Measurements from ENCODE around the gene SEC24D.

SEC24D gene

DNA sequence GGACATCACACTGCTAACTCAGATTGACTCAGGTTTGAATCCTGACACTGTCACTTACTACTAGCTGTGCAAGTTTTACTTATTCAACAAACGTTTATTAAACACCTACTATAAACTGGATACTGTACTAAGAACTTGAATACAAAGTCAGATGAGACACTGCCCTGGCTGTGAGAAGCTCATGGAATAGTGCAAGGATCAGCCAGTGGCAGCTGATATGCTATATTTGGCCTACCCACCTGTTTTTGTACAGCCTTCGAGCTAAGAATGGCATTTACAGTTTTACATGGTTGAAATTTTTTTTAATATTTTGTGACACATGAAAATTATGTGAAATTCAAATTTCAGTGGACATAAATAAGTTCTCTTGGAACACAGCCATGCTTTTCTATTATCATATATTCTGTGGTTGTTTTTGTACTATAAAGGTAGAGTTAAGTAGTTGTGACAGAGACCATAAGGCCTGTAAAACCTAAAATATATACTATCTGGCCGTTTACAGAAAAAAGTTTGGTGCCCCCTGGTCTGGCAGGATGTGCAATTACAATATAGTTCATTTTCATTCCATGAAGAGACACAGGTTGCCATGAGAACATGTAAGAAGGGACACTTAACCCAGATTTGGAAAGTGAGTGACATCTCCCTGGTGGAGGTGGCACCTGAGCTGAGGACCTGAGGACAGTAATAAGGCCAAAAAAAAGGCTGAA is 3.4 kb upstream of the SEC24D start (continued):
- no peak for TF ChIP-seq ZNF391 (tag by site-specific recombination; IDR thresholded peaks at IDR 0.05; ENCODE audit: borderline replicate concordance, low read depth)
- no peak for TF ChIP-seq ZNF114 (tag by site-specific recombination; IDR thresholded peaks at IDR 0.05)
- TF ChIP-seq KLF17 (tag by site-specific recombination; IDR thresholded peaks at IDR 0.05): no peak
- no peak for TF ChIP-seq SP2 (tag by site-specific recombination; IDR thresholded peaks at IDR 0.05)

- no peak overlapping the region for H3K27ac ChIP-seq (ENCODE audit: extremely low read depth, low read depth, low read length)
Observed at GRCh38 chr4:118837121-118837507, 1.2 kb upstream of the SEC24D start.

DNA sequence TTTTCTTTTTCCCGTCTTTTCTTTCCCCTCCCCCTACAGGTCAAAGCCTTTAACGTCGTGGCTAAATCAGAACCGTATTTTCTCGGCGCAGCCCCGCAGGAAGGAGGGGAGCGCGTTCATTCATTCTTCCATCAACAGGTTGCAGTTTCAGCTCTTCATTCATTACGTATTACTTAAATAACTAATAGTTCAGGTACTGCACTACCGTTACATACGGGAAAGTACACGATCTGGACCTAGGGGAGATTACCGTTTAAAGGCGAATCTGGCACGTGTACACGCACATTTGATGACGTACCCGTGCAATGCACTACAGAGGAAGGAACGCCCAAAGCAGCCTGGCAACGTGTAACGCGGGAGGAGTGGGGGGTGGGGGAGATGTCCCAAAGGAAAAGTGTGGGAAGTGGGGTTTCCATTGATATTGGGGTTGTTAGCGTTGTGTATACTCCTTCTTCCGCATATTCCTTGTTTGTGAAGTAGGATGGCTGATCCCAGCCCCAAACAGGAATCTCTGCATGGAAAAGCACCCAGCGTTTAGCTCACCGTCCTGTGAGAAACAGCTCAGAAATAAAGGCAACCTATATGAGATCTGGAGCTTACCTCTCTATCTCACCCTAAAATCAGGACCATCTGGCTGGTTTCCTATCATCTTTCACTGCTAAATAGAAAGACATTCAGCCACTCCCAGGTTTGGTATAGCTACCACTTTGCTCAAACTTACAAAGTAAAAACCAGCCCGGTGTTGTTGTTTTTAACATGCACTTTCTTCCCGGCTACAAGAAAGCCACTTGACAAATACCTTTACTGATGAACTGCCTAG is 585 bp upstream of the SEC24D start:
- Histone ChIP-seq H3K9me3 (ENCODE audit: control insufficient read depth, insufficient read depth, low read depth, low read length) (no peaks in the 10 kb centered on the region), H3K36me3 (ENCODE audit: control insufficient read depth in 2 of 2, insufficient read depth in 1 of 2, low read length in 2 of 2) (peaks cover 0 to 20% of the 10 kb centered on the region in 2 experiments; a peak in 1 of 3 replicates), H3K4me1 (ENCODE audit: control insufficient read depth, insufficient read depth, low read length) (peaks cover 3% of the 10 kb centered on the region; the same call in 1 of the 2 replicates), H3K4me3 (ENCODE audit: low read depth, low read length) (peak overlapping the region; percentile 81), H3K27ac (ENCODE audit: extremely low read depth, low read depth, low read length) (peak overlapping the region; percentile 40; the same call in 1 of the 2 replicates)
- CTCF ChIA-PET: interaction anchor here (0.7 to 1.5 kb wide), 3 partner anchors 10 to 64 kb away, joined by 3 to 4 read pairs (median 4); no protein-coding TSS in a partner anchor
- POLR2A ChIA-PET: interaction anchor here (0.9 to 1.4 kb wide), 2 partner anchors 11 to 14 kb away, joined by 3 read pairs; no protein-coding TSS in a partner anchor
- TF ChIP-seq, protein P1, sequence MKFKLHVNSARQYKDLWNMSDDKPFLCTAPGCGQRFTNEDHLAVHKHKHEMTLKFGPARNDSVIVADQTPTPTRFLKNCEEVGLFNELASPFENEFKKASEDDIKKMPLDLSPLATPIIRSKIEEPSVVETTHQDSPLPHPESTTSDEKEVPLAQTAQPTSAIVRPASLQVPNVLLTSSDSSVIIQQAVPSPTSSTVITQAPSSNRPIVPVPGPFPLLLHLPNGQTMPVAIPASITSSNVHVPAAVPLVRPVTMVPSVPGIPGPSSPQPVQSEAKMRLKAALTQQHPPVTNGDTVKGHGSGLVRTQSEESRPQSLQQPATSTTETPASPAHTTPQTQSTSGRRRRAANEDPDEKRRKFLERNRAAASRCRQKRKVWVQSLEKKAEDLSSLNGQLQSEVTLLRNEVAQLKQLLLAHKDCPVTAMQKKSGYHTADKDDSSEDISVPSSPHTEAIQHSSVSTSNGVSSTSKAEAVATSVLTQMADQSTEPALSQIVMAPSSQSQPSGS (tag by site-specific recombination; IDR thresholded peaks at IDR 0.05; ENCODE audit: low read depth): peak; percentile 92
- peak; percentile 80 for TF ChIP-seq ZNF335 (tag by site-specific recombination; conservative IDR thresholded peaks at IDR 0.05)
- TF ChIP-seq KLF16 (tag by site-specific recombination; IDR thresholded peaks at IDR 0.05): peak; percentile 58; the same call in 1 of the 2 replicates
- TF ChIP-seq ZXDB (tag by site-specific recombination; IDR thresholded peaks at IDR 0.05): peak; percentile 24; the same call in 1 of the 2 replicates
- TF ChIP-seq ZBTB20 (tag by site-specific recombination; IDR thresholded peaks at IDR 0.05): 0 out of 2 replicates have a peak, but pooled peaks have one; percentile 14
- TF ChIP-seq ZNF2 (tag by site-specific recombination; IDR thresholded peaks at IDR 0.05): peak; percentile 67; the same call in 1 of the 2 replicates
- peak; percentile 47; the same call in 1 of the 2 replicates for TF ChIP-seq ZFHX2 (tag by site-specific recombination; conservative IDR thresholded peaks at IDR 0.05)
- TF ChIP-seq, protein P2, sequence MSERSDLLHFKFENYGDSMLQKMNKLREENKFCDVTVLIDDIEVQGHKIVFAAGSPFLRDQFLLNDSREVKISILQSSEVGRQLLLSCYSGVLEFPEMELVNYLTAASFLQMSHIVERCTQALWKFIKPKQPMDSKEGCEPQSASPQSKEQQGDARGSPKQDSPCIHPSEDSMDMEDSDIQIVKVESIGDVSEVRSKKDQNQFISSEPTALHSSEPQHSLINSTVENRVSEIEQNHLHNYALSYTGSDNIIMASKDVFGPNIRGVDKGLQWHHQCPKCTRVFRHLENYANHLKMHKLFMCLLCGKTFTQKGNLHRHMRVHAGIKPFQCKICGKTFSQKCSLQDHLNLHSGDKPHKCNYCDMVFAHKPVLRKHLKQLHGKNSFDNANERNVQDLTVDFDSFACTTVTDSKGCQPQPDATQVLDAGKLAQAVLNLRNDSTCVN (tag by site-specific recombination; optimal IDR thresholded peaks at IDR 0.05): peak; percentile 43
- TF ChIP-seq ZFP69B (tag by site-specific recombination; IDR thresholded peaks at IDR 0.05): peak; percentile 65
- peak; percentile 75 for TF ChIP-seq IKZF3 (tag by site-specific recombination; IDR thresholded peaks at IDR 0.05)
- TF ChIP-seq ZNF202 (tag by site-specific recombination; IDR thresholded peaks at IDR 0.05; ENCODE audit: borderline replicate concordance): no peak
- TF ChIP-seq, protein P3, sequence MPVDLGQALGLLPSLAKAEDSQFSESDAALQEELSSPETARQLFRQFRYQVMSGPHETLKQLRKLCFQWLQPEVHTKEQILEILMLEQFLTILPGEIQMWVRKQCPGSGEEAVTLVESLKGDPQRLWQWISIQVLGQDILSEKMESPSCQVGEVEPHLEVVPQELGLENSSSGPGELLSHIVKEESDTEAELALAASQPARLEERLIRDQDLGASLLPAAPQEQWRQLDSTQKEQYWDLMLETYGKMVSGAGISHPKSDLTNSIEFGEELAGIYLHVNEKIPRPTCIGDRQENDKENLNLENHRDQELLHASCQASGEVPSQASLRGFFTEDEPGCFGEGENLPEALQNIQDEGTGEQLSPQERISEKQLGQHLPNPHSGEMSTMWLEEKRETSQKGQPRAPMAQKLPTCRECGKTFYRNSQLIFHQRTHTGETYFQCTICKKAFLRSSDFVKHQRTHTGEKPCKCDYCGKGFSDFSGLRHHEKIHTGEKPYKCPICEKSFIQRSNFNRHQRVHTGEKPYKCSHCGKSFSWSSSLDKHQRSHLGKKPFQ (tag by site-specific recombination; IDR thresholded peaks at IDR 0.05): 0 out of 2 replicates have a peak, but pooled peaks have one; percentile 28
- TF ChIP-seq, protein P4, sequence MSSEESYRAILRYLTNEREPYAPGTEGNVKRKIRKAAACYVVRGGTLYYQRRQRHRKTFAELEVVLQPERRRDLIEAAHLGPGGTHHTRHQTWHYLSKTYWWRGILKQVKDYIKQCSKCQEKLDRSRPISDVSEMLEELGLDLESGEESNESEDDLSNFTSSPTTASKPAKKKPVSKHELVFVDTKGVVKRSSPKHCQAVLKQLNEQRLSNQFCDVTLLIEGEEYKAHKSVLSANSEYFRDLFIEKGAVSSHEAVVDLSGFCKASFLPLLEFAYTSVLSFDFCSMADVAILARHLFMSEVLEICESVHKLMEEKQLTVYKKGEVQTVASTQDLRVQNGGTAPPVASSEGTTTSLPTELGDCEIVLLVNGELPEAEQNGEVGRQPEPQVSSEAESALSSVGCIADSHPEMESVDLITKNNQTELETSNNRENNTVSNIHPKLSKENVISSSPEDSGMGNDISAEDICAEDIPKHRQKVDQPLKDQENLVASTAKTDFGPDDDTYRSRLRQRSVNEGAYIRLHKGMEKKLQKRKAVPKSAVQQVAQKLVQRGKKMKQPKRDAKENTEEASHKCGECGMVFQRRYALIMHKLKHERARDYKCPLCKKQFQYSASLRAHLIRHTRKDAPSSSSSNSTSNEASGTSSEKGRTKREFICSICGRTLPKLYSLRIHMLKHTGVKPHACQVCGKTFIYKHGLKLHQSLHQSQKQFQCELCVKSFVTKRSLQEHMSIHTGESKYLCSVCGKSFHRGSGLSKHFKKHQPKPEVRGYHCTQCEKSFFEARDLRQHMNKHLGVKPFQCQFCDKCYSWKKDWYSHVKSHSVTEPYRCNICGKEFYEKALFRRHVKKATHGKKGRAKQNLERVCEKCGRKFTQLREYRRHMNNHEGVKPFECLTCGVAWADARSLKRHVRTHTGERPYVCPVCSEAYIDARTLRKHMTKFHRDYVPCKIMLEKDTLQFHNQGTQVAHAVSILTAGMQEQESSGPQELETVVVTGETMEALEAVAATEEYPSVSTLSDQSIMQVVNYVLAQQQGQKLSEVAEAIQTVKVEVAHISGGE (tag by site-specific recombination; conservative IDR thresholded peaks at IDR 0.05; ENCODE audit: low read depth): no peak
- TF ChIP-seq, protein P5, sequence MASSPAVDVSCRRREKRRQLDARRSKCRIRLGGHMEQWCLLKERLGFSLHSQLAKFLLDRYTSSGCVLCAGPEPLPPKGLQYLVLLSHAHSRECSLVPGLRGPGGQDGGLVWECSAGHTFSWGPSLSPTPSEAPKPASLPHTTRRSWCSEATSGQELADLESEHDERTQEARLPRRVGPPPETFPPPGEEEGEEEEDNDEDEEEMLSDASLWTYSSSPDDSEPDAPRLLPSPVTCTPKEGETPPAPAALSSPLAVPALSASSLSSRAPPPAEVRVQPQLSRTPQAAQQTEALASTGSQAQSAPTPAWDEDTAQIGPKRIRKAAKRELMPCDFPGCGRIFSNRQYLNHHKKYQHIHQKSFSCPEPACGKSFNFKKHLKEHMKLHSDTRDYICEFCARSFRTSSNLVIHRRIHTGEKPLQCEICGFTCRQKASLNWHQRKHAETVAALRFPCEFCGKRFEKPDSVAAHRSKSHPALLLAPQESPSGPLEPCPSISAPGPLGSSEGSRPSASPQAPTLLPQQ (tag by site-specific recombination; IDR thresholded peaks at IDR 0.05): peak; percentile 84

More at GRCh38 chr4:118837121-118837507, 1.2 kb upstream of the SEC24D start:
- CTCF ChIA-PET: interaction anchor here (1.0 to 1.5 kb wide), 3 partner anchors 9 to 65 kb away, joined by 3 to 4 read pairs (median 4); no protein-coding TSS in a partner anchor
- POLR2A ChIA-PET: interaction anchor here (1.4 kb wide), 1 partner anchor 13 kb away, joined by 3 read pairs; no protein-coding TSS in a partner anchor
- H3K36me3 ChIP-seq (ENCODE audit: control insufficient read depth in 2 of 2, insufficient read depth in 1 of 2, low read length in 2 of 2): peaks cover 0 to 14% of the 10 kb centered on the region in 2 experiments; a peak in 1 of 3 replicates
- no peak for TF ChIP-seq ZBTB8A (tag by site-specific recombination; IDR thresholded peaks at IDR 0.05)
- H3K4me3 ChIP-seq (ENCODE audit: low read depth, low read length): no peak overlapping the region
- H3K4me1 ChIP-seq (ENCODE audit: control insufficient read depth, insufficient read depth, low read length): peaks cover 3% of the 10 kb centered on the region; the same call in 1 of the 2 replicates
- no peaks in the 10 kb centered on the region for H3K9me3 ChIP-seq (ENCODE audit: control insufficient read depth, insufficient read depth, low read depth, low read length)

All from HEK293 (cell line).